K562 (cell line): ENCODE results near the gene USP37. TPM values are rescaled to one million over a fixed set of nuclear protein-coding genes. Genes with fewer than 3 reads are reported as not detected.
A peak's percentile ranks its signal among the peaks of the same experiment; 100 is the strongest.

Experiments used
- CBX3 ChIP-seq, 2 experiments: IDR thresholded peaks; 1 replicate in 1 of 2; 2 replicates in 1 of 2; pipeline ENCODE4 v1.6.1; 2012; ENCODE audit warnings: inconsistent platforms in 2 of 2, low read length in 2 of 2, borderline replicate concordance in 1 of 2, control low read depth in 1 of 2
- CXXC5 ChIP-seq: fragments of 250-450 bp; sonication (Bioruptor Pico); IDR thresholded peaks from 2 replicates; pipeline ENCODE4 v1.8.0; 2022; ENCODE audit warnings: inconsistent platforms, mild to moderate bottlenecking, moderate library complexity
- EP400 ChIP-seq: fragments of 450-650 bp; IDR thresholded peaks from 2 replicates; pipeline ENCODE4 v1.6.1; 2017; ENCODE audit warnings: antibody characterized with exemption, mild to moderate bottlenecking, moderate library complexity
- ERF ChIP-seq: fragments of 450-650 bp; formaldehyde crosslinking; IDR thresholded peaks from 2 replicates; pipeline ENCODE4 v1.4.0; 2020; ENCODE audit warnings: mild to moderate bottlenecking, mixed read lengths
- ESRRA ChIP-seq: fragments of 450-650 bp; IDR thresholded peaks from 2 replicates; pipeline ENCODE4 v1.6.1; 2014; ENCODE audit warnings: low read depth, mild to moderate bottlenecking, moderate library complexity, borderline replicate concordance
- HDAC3 ChIP-seq: fragments of 450-650 bp; IDR thresholded peaks from 2 replicates; pipeline ENCODE4 v1.6.1; 2018; ENCODE audit warnings: borderline replicate concordance, mild to moderate bottlenecking, moderate library complexity; ENCODE audit not compliant: partially characterized antibody
- MEIS2 ChIP-seq: fragments of 450-650 bp; IDR thresholded peaks from 2 replicates; pipeline ENCODE4 v1.6.1; 2014; ENCODE audit warnings: mild to moderate bottlenecking; ENCODE audit not compliant: partially characterized antibody
- NCOR1 ChIP-seq: fragments of 450-650 bp; IDR thresholded peaks from 2 replicates; pipeline ENCODE4 v1.6.1; 2016; ENCODE audit warnings: mild to moderate bottlenecking, moderate library complexity
- RERE ChIP-seq: sonication (generic); formaldehyde crosslinking; IDR thresholded peaks from 2 replicates; pipeline ENCODE4 v1.8.0; 2023; ENCODE audit warnings: missing genetic modification reagents, mild to moderate bottlenecking, borderline replicate concordance
- TBL1XR1 ChIP-seq, 2 experiments: IDR thresholded peaks; 2 replicates each; pipeline ENCODE4 v1.6.1; 2012; ENCODE audit warnings: improper control_type of control experiment in 2 of 2, low read length in 2 of 2, mild to moderate bottlenecking in 1 of 2
- TBP ChIP-seq: optimal IDR thresholded peaks from 2 replicates; pipeline ENCODE3; 2011; ENCODE audit warnings: low read depth, low read length, improper control_type of control experiment
- TOE1 ChIP-seq, 2 experiments: fragments of 450-650 bp in 1 of 2; sonication (generic) in 1 of 2; formaldehyde crosslinking in 1 of 2; IDR thresholded peaks; 2 replicates each; pipeline versions ENCODE4 v1.7.1 to v1.8.0; 2016 to 2022; ENCODE audit warnings: borderline replicate concordance in 2 of 2, mild to moderate bottlenecking in 2 of 2, antibody characterized with exemption in 1 of 2, inconsistent platforms in 1 of 2, low read depth in 1 of 2, missing genetic modification reagents in 1 of 2, moderate library complexity in 1 of 2
- TRIM24 ChIP-seq, 2 experiments: fragments of 450-650 bp; IDR thresholded peaks; 2 replicates each; pipeline ENCODE4 v1.6.1; 2016
- ZNF277 ChIP-seq: fragments of 250-450 bp; sonication (Bioruptor Pico); IDR thresholded peaks from 2 replicates; pipeline ENCODE4 v1.8.0; 2022; ENCODE audit warnings: inconsistent platforms, mild to moderate bottlenecking, moderate library complexity, borderline replicate concordance
- polyA plus RNA-seq, 8 experiments: library from polyadenylated mRNA; depleted of rRNA in 4 of 8; stranded (reverse) in 5 of 8; unstranded in 3 of 8; fragments of >200 nt; fragmentation: Nextera tagmentation in 2 of 8; fragmentation: Illumina TruSeq in 1 of 8; extraction: Ambion mirVana in 2 of 8; extraction: Trizol in 1 of 8; gene quantifications; 2 replicates each; pipeline versions ENCODE4 v1.2.1 to v1.2.3, GENCODE V29; 2011 to 2014; ENCODE audit warnings: inconsistent platforms in 1 of 8, missing spikeins in 1 of 8
- total RNA-seq, 7 experiments: library from RNA; depleted of rRNA in 6 of 7; stranded (reverse); fragments of >200 nt in 6 of 7; fragmentation: Illumina TruSeq in 2 of 7; extraction: Trizol in 2 of 7; gene quantifications; 2 replicates each; pipeline versions ENCODE4 v1.2.1 to v1.2.3, GENCODE V29; 2011 to 2021; ENCODE audit warnings: low replicate concordance in 1 of 7

USP37 gene
- total and polyA plus RNA-seq, 9 of the 15 experiments (the other 6 are each of a cell fraction or from before 2014, with no cell fraction given) = 2.0 to 14.2 (median 8.5) TPM

GRCh38 chr2:218422403-218423086, 145.6 kb downstream of the USP37 start (continued):
- TF ChIP-seq RERE (CRISPR knock-in tag) (no peak), EP400 (0 out of 2 replicates have a peak, but pooled peaks have one; percentile 35), NCOR1 (peak; percentile 81), ESRRA (peak; percentile 74), CXXC5 (CRISPR knock-in tag) (peak; percentile 53), TBL1XR1 (IDR thresholded peaks at IDR 0.05; ENCODE audit: low read length in 2 of 2) (peak in 1 of 2 experiments; percentile 57; a peak in 1 of 4 replicates), TOE1 (IDR thresholded peaks at IDR 0.05; ENCODE audit: borderline replicate concordance) (0 out of 2 replicates have a peak, but pooled peaks have one; percentile 17), TOE1 (CRISPR knock-in tag; IDR thresholded peaks at IDR 0.05; ENCODE audit: borderline replicate concordance, low read depth) (no peak), ZNF277 (CRISPR knock-in tag) (no peak), MEIS2 (peak; percentile 95), CBX3 (IDR thresholded peaks at IDR 0.05; ENCODE audit: borderline replicate concordance in 1 of 2, low read length in 2 of 2) (0 out of 3 replicates have a peak, but pooled peaks of 1 of the 2 experiments have one; percentile 33), TRIM24 (IDR thresholded peaks at IDR 0.05) (peak; percentile 45 to 70; a peak in 3 of 4 replicates), ERF (CRISPR knock-in tag) (no peak), HDAC3 (peak; percentile 65), TBP (peak; percentile 54)
